Heart left ventricle (tissue), 13 donors: ENCODE results near the gene ABCC8.

ENCODE experiments used
- CTCF ChIP-seq, 12 donors: fragments of 200-600 bp; sonication (generic) in 4 of 12; IDR thresholded peaks; one replicate each; pipeline versions ENCODE4 v1.5.0 to v1.8.0; 2018 to 2022; ENCODE audit warnings: antibody characterized with exemption in 12 of 12, mild to moderate bottlenecking in 5 of 12
- POLR2A ChIP-seq, 2 donors: fragments of 450-650 bp; IDR thresholded peaks; one replicate each; pipeline ENCODE4 v1.6.1; 2017; ENCODE audit warnings: antibody characterized with exemption in 2 of 2, mild to moderate bottlenecking in 2 of 2, moderate library complexity in 2 of 2
- donor health status: ischemic (EF 13 %, LVEDD 7.1; RV severe dilation, severe dysfunction).
- donor health status: DM: no; HTN: yes; CAD: no.
- donor health status: DM: no; HTN: no; CAD: no.
- donor health status: ischemic (EF 25% LVEDD 6.9; RV normal size, moderate dysfunction).
- donor health status: ischemic (EF 25% LVEDD 5.7; RV mildly dilated, moderate dysfunction).
- donor health status: ischemic (EF 35%, LVEDD 5.7; RV mildly dilated, moderate dysfunction).
- donor health status: nonischemic (EF 11% LVEDD 7.7; RV severe dilation, severe dysfunction).
- donor health status: DM: yes; HTN: yes; CAD: no.
- donor health status: PGD.
- donor health status: ischemic (EF 29% LVEDD 5.4; RV normal size, mild dysfunction).
- donor health status: nonischemic (EF 23%, LVEDD 6.1; RV moderate dilation, normal function).

DNA sequence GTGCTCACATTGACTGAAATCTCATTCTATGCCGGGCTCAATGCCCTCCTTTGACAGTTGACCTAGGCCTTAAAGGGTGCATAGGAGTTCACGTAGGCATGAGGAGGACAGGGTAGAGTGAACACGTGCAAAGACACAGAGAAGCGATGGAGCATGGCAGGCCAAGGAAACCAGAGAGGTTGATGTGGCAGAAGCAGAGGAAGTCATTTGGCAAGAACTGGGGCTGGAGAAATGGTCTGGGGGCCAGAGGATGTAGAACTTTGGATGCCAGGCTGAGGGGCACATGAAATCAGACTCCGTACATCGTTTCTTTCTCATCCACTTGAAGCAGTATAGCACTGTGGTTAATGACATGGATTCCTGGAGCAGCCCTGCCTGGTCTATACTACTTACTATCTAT, 13.6 kb upstream of the ABCC8 start:
- TF ChIP-seq CTCF (IDR thresholded peaks at IDR 0.05) (no peak), POLR2A (IDR thresholded peaks at IDR 0.05) (no peak)
